Activated effector memory CD4-positive, alpha-beta T cell treated with Interleukin-2 at 50 U/mL for 16 hours (primary cell): Measurements from ENCODE around the gene TMEM108.

Source experiments
- DNase-seq: peaks from one replicate; pipeline ENCODE4 v3.0.0-alpha.2; 2020

Gene TMEM108

DNA sequence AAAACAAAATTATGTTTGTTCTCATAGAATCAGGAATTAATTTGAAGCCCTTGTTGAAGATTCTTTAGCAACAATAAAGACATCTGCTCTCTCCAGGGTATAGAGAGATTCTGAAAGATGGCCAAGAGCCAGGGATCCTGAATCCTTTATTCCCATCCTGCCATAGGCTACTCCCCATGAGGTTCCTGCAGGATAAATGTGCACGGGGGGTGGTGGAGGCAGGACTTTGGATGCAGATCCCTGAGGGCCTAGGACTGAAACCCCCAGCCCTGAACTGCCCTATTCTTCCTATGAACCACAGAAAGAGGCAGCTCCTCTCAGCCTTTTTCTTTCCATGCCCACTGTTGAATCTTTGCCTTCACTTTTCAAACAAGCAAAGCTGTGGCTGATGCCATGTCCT is 17.1 kb downstream of the TMEM108 start:
- no peak for DNase-seq

DNA sequence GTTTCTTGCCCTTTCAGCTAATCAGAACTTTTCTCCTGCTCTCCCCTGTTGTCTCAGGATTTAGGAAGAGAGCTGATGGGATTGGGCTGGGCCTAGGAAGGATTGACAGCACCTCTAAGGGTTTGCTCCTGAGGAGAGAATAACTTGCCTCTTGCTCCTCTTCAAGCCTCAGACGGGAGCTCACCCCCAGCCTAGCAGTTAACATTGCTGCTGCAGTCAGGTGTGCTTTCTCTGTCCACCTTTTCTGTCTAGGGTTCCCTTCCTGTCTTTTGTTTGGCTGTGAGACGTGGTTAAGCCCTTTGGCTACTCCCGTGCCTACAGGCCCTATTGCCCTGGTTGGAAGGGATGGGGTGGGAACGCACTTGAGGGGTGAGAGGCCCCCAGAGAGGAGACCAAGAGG is 20.1 kb downstream of the TMEM108 start:
- no peak for DNase-seq

GRCh38 chr3:133058831-133059230 is 20.6 kb downstream of the TMEM108 start:
- DNase-seq = no peak

GRCh38 chr3:133065193-133065961 is 27.2 kb downstream of the TMEM108 start:
- no peak for DNase-seq

- DNase-seq = no peak
Measured at GRCh38 chr3:133066026-133066425, 27.8 kb downstream of the TMEM108 start.

DNA sequence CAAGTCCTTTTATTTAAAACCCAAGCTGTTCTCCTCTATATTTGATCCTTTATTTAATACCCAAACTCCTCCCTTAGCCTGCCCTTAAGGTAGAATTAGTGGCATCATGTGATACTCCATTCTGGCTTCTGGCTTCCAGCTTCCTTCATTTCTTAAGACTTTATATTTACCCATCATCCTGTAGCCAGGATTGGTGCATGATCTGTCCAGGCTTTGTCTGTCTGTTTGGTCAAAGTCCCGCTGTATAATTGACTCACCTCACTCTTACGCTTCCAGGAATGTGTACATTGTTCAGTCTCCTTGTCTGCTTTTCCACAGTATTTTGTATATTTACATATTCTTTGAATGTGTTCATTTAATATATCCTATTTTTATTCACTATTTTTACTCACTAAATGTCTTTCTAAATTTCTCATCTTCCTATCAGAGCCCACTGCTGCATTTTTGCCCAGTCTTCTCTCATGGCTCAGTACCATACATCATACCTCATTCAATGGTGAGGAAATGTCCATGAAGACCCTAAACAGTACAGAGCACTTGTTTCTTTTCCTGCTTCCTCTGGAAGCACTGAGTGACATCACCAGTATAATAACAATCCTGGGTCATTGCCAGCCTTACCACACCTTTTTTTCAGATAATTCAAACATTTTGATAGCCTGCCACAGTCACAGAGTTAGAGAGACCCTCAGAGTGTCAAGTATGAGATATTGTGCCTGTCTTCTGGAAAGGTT is 31.5 kb downstream of the TMEM108 start:
- DNase-seq = no peak

DNA sequence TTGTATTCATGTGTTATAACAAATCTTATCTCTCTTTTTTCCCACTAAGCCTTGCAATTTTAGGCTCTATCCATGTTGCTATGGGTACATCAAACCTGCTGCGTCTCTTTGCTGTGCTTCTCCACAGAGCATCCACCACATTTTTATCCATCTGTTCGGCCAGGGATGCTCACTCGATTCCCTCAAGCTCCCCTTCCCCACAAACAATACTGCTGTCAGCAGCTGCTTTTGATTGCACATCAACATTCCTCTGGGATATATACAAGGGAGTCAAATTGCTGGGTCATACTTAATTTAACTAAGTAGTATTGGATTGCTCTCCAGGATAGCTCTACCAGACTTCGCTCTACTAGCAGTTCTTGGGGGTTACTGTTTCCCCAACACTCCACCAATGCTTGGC is 36.8 kb downstream of the TMEM108 start:
- no peak for DNase-seq

DNA sequence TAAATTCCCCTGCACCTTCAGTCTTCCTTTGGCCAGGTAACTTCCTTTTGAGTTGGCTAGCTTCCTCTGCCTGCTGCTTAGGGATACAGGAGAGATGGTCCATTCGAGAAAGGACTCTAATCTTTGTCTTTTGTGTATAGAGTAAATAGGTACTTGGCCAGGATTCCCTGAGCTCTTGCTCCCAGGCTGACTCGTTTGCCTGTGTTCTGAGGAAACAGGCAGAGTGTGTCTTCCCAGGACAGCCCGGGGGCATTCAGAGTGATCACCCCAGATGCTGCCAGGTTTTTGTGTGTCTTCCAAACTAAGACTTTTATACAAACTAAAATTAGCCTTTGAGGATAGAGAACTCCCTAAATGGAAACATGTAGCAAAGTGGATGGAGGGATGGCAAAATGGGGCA is 39.5 kb downstream of the TMEM108 start:
- no peak for DNase-seq

- no peak for DNase-seq
Measured at GRCh38 chr3:133079621-133080020, 41.4 kb downstream of the TMEM108 start.

GRCh38 chr3:133081016-133081415 is 42.8 kb downstream of the TMEM108 start:
- DNase-seq = no peak

DNA sequence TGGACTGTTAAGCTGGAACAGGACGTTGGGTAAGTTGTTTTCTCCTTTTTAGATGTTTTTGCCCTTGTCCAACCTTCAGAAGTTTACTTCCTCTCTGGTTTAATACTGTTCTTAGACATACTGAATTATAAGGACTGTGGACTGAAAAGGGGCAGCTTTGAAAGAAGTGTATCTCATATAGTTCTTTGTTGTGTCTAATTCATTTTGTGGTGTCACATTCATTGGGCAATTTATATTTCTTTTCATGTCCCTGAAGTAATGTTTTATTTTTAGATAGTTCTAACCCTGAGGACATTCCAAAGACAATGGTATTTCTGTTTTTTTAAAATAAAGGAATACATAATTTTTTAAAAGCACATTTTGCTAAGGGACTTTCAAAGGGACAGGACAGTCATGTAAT is 45.2 kb downstream of the TMEM108 start:
- no peak for DNase-seq

- no peak for DNase-seq
Measured at GRCh38 chr3:133089906-133090485, 51.8 kb downstream of the TMEM108 start.

DNA sequence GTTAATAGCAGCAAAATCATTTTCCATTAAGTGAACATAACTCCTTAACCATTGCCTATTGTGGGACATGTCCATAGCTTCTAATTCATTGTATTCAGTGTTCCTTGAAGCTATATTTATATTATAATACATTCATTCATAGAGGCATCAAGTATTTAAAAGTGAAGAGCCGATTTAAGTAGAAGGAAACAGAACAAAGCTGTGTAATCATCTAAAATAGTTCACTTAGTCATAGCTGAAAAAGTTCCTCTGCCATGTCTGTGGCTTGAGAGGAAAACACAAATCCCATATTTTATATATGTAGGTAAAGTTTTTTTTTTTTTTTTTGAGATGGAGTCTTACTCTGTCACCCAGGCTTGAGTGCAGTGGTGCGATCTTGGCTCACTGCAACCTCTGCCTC is 54.5 kb downstream of the TMEM108 start:
- DNase-seq = no peak

DNA sequence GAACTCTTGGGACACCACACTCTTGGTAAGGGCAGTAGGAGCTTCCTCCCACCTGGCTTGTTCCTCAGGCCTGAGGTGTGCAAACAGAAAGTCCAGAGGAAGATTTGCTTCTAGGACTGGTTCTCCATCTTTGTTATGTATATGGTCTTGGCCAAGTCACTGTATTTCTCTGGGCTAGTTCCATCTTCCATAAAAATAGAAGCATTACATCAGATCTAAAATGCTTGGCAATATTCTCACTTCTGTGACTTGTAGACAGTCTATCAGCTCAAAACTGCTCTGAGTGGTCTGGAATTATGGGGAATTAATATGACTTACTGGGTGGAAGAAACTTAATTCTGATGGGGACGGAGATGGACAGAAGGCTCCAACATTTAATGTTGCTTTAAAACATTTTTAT is 55.2 kb downstream of the TMEM108 start:
- DNase-seq = no peak

- no peak for DNase-seq
Measured at GRCh38 chr3:133096900-133097613, 58.9 kb downstream of the TMEM108 start.

DNA sequence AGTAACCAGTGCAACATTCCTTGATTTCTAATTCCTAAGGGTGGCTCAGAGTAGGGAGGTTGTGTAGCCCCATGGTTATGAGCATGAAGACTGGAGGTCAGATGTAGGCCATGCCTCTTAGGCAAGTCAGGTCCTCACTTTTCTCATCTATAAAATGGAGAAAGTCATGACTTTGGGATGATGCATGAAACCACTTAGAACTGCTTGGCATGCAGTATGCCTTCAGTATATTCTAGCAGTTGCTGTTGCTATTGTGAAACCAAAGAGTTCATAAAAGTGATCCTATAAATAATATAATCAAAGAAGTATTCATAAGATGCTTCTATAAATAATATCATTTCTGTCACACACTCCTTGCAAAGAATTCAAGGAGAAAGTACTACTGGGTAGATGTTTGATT is 65.5 kb downstream of the TMEM108 start:
- no peak for DNase-seq

DNA sequence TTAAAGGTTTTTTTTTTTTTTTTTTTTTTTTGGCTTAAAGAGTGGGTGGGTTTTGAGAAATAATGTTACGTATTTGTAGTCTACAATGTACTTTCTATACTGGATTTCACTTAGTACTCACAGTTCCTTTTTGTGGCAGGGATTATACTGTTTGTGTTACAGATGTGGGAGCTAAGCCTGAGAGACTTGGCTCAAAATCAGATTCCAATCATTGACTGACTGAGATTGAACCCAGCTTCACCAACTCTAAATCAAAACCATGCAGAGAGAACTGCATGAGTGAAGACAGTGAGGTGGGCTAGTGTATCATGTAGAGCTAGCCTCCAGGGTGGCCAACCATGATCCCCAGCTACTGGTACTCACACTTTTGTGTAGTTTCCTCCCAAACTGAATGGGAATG is 68.0 kb downstream of the TMEM108 start:
- no peak for DNase-seq

DNA sequence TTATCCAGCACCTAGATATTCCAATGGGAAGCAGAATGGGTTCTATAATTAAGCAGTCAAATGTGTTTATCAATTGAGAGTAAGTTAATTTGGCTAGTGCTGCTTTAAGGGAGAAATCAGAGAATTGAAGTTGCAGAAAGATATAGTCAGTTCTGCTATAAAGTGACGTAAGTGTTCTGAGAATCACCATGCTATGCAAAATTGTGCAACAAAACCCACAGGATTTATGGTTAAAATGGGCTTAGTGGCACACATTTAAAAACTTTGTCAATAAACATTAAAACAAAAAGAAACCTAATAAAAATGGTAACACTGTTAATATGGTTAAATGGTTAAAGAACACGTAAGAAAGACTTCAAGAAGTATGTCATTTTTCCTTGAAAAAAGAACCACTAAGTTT is 74.5 kb downstream of the TMEM108 start:
- no peak for DNase-seq

GRCh38 chr3:133113526-133113925 is 75.3 kb downstream of the TMEM108 start:
- no peak for DNase-seq

DNA sequence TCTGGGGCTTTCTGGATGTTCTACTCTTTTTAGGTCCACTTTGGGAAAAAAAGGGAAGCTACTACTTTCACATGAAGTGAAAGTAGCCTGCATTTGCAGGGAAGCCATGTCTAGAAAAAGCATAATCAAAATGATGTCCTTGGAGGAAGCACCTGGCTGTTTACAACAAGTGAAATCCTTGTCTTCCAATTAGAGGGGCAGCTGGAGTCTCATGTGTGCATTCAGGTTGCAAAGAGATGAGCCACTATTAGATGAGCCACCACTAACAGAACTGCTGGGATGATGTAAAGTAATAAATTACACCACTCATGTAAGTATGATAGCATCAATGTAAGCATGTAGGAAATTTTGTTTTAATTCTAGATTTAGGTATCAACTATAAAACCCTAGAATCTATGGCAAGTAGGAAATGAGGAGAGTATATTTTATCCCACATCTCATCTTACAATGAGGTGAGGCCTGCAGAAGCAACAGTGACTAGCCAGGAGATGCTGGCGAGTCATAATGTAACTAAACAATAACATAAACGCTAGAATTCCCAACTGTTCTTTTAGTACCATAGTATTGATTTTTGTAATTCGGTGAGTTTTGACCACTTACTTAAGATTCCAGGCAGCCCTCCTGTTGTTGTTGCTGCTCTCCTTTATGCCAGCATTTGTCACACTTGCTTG is 75.9 kb downstream of the TMEM108 start:
- DNase-seq = no peak

- no peak for DNase-seq
Measured at GRCh38 chr3:133115176-133115575, 77.0 kb downstream of the TMEM108 start.

DNA sequence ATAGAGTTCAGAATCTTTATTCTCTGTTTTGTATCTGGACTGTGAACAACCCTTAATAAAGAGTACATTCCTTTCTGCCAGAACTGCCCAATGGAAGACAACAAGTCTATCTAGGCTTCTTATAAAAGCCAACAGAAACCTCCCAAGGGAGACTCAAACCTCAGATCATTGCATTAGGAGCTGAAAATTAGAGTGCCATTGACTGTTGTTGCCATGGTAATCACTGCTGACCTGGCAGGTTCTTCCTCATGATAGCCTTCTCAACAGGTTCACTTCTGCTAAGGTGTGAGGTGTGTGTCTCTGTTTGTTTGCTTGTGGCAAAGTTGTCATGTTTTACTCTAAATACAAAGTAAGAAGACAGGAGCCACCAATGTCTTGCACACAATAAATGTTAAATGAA is 79.2 kb downstream of the TMEM108 start:
- no peak for DNase-seq

- no peak for DNase-seq
Measured at GRCh38 chr3:133119176-133119575, 81.0 kb downstream of the TMEM108 start.
